Liver (tissue), 10 donors: ENCODE data around the gene MYL1. TPM values are rescaled to one million over a fixed set of nuclear protein-coding genes. Genes with fewer than 3 reads are reported as not detected.

Experiments used
- DNase-seq: peaks from one replicate; pipeline ENCODE4 v3.0.0-alpha.2; 2017; ENCODE audit warnings: low spot score
- H3K27ac ChIP-seq, 2 donors: one replicate each; pipeline ENCODE4 v1.7.0; 2013; ENCODE audit warnings: inconsistent platforms in 2 of 2, low read length in 2 of 2, control low read depth in 1 of 2, low read depth in 1 of 2, mild to moderate bottlenecking in 1 of 2
- H3K27me3 ChIP-seq, 4 donors: one replicate each; pipeline versions ENCODE4 v1.6.1 to v1.7.0; 2013; ENCODE audit warnings: low read length in 3 of 4, inconsistent platforms in 1 of 4, mild to moderate bottlenecking in 1 of 4, moderate library complexity in 1 of 4; ENCODE audit not compliant: control insufficient read depth in 4 of 4, insufficient read depth in 4 of 4
- H3K36me3 ChIP-seq, 4 donors: one replicate each; pipeline versions ENCODE4 v1.6.1 to v1.7.0; 2013; ENCODE audit warnings: low read length in 3 of 4, mild to moderate bottlenecking in 3 of 4, low read depth in 1 of 4, moderate library complexity in 1 of 4; ENCODE audit not compliant: control insufficient read depth in 4 of 4, insufficient read depth in 3 of 4
- H3K4me1 ChIP-seq, 4 donors: one replicate each; pipeline versions ENCODE4 v1.6.1 to v1.7.0; 2013; ENCODE audit warnings: low read length in 3 of 4, mild to moderate bottlenecking in 3 of 4, moderate library complexity in 1 of 4; ENCODE audit not compliant: control insufficient read depth in 4 of 4, insufficient read depth in 4 of 4
- H3K4me3 ChIP-seq, 3 donors: one replicate each; pipeline versions ENCODE4 v1.6.1 to v1.7.0; 2013; ENCODE audit warnings: low read length in 3 of 3, control low read depth in 1 of 3, low read depth in 1 of 3, mild to moderate bottlenecking in 1 of 3
- H3K9ac ChIP-seq, 2 donors: one replicate each; pipeline ENCODE4 v1.7.0; 2013; ENCODE audit warnings: low read length in 2 of 2, mild to moderate bottlenecking in 2 of 2, moderate library complexity in 2 of 2, control low read depth in 1 of 2, low read depth in 1 of 2
- H3K9me3 ChIP-seq, 4 donors: one replicate each; pipeline versions ENCODE4 v1.6.1 to v1.7.0; 2013; ENCODE audit warnings: low read length in 3 of 4; ENCODE audit not compliant: control insufficient read depth in 4 of 4
- ATF3 ChIP-seq: IDR thresholded peaks from 2 replicates; pipeline ENCODE4 v1.6.1; 2016; ENCODE audit warnings: antibody characterized with exemption
- CTCF ChIP-seq: fragments of 150-350 bp; IDR thresholded peaks from 2 replicates; pipeline ENCODE4 v1.5.1; 2017; ENCODE audit warnings: improper control_type of control experiment, low read depth, low read length; ENCODE audit not compliant: missing input control
- EGR1 ChIP-seq, 2 donors: IDR thresholded peaks; 2 replicates each; pipeline ENCODE4 v1.6.1; 2016 to 2018; ENCODE audit warnings: antibody characterized with exemption in 2 of 2, low read depth in 2 of 2
- FOXA1 ChIP-seq: IDR thresholded peaks from 2 replicates; pipeline ENCODE4 v1.6.1; 2016; ENCODE audit warnings: antibody characterized with exemption
- GABPA ChIP-seq, 2 donors: IDR thresholded peaks in 1 of 2; conservative IDR thresholded peaks in 1 of 2; 2 replicates each; pipeline ENCODE4 v1.6.1; 2016; ENCODE audit warnings: antibody characterized with exemption in 2 of 2, mild to moderate bottlenecking in 1 of 2, moderate library complexity in 1 of 2
- HNF4G ChIP-seq: IDR thresholded peaks from 2 replicates; pipeline ENCODE4 v1.6.1; 2016; ENCODE audit warnings: antibody characterized with exemption
- MAX ChIP-seq: IDR thresholded peaks from 2 replicates; pipeline ENCODE4 v1.6.1; 2016; ENCODE audit warnings: antibody characterized with exemption
- REST ChIP-seq: IDR thresholded peaks from 2 replicates; pipeline ENCODE4 v1.6.1; 2016; ENCODE audit warnings: antibody characterized with exemption, mild to moderate bottlenecking
- RXRA ChIP-seq, 2 donors: IDR thresholded peaks; 2 replicates each; pipeline ENCODE4 v1.6.1; 2017 to 2018; ENCODE audit warnings: antibody characterized with exemption in 2 of 2, mild to moderate bottlenecking in 1 of 2
- TAF1 ChIP-seq: conservative IDR thresholded peaks from 2 replicates; pipeline ENCODE4 v1.6.1; 2016; ENCODE audit warnings: antibody characterized with exemption, mild to moderate bottlenecking
- YY1 ChIP-seq: IDR thresholded peaks from 2 replicates; pipeline ENCODE4 v1.6.1; 2016; ENCODE audit warnings: antibody characterized with exemption, mild to moderate bottlenecking
- WGBS: extraction: QIAGEN DNeasy Blood & Tissue Kit; methylation state at CpG from one replicate; pipeline ENCODE4 v1.1.7; 2013; 5-methylcytosine and 5-hydroxymethylcytosine counted together
- polyA plus RNA-seq, 2 donors: library from polyadenylated mRNA; stranded (reverse) in 1 of 2; unstranded in 1 of 2; fragments of 200-250 nt in 1 of 2; fragments of >200 nt in 1 of 2; fragmentation: Nextera tagmentation in 1 of 2; extraction: Ambion mirVana in 1 of 2; gene quantifications; one replicate each; pipeline versions ENCODE4 v1.2.1 to v1.2.3, GENCODE V29; 2013 to 2015
- small RNA-seq: library from RNA; depleted of rRNA; stranded (forward); fragments of <200 nt; gene quantifications from one replicate; pipeline ENCODE3, GENCODE V24; 2014
- total RNA-seq, 2 donors: library from RNA; depleted of rRNA; stranded (reverse); fragments of >200 nt; gene quantifications; one replicate each; pipeline ENCODE4 v1.2.3, GENCODE V29; 2014
- donor health status: healthy.
- donor health status: healthy.
- donor health status: healthy.
- donor health status: healthy.
- donor health status: healthy.

MYL1 gene
- total and polyA plus RNA-seq, 4 donors = not detected

- Histone ChIP-seq H3K4me1 (no peaks in the 10 kb centered on the region), H3K4me3 (no peak overlapping the region), H3K9me3 (no peaks in the 10 kb centered on the region), H3K27me3 (no peaks in the 10 kb centered on the region), H3K27ac (no peak overlapping the region), H3K9ac (no peak overlapping the region), H3K36me3 (no peaks in the 10 kb centered on the region)
- DNase-seq = no peak
- WGBS = 80% methylated on average over 7 of the region's 7 CpGs
- no peak for TF ChIP-seq FOXA1
Observed at GRCh38 chr2:210252699-210253606, 62.0 kb downstream of the MYL1 start.

GRCh38 chr2:210250622-210251021 is 64.4 kb downstream of the MYL1 start:
- no peak for DNase-seq
- 62% methylated on average over 1 of the region's 1 CpG for WGBS
- H3K27ac ChIP-seq = no peak overlapping the region

More at GRCh38 chr2:210250622-210251021, 64.4 kb downstream of the MYL1 start:
- H3K36me3 ChIP-seq = no peaks in the 10 kb centered on the region
- H3K4me3 ChIP-seq = no peak overlapping the region
- no peak for TF ChIP-seq RXRA (IDR thresholded peaks at IDR 0.05)
- no peak for TF ChIP-seq MAX
- no peak for TF ChIP-seq HNF4G
- TF ChIP-seq GABPA (IDR thresholded peaks at IDR 0.05 in 1 of 2, conservative IDR thresholded peaks at IDR 0.05 in 1 of 2) = no peak
- no peak for TF ChIP-seq YY1
- no peak for TF ChIP-seq EGR1 (IDR thresholded peaks at IDR 0.05; ENCODE audit: low read depth in 2 of 2)
- no peak for TF ChIP-seq ATF3
- no peak for TF ChIP-seq CTCF
- no peak for TF ChIP-seq FOXA1
- no peak for TF ChIP-seq REST
- TF ChIP-seq TAF1 = no peak
- no peaks in the 10 kb centered on the region for H3K4me1 ChIP-seq
- no peaks in the 10 kb centered on the region for H3K9me3 ChIP-seq
- H3K9ac ChIP-seq = no peak overlapping the region
- no peaks in the 10 kb centered on the region for H3K27me3 ChIP-seq

Small RNAs within 50 kb of the gene (small RNA-seq; reads per million reads assigned to genes)
- not detected for gene RF00019

Other genes with a start within 250 kb of the MYL1 start
- 10 to 100 TPM; 18.3 to 31.6 TPM for gene KANSL1L, start 143.8 kb downstream of the MYL1 start, total RNA-seq
- gene KANSL1L, start 143.8 kb downstream of the MYL1 start, polyA plus RNA-seq = 1 to 10 TPM; 2.1 to 4.4 TPM
- 10 to 100 TPM in 1 of 2 donors, 1 to 10 TPM in 1; 1.9 to 19.6 TPM for gene ACADL, start 89.7 kb downstream of the MYL1 start, total RNA-seq
- gene ACADL, start 89.7 kb downstream of the MYL1 start, polyA plus RNA-seq = 10 to 100 TPM; 10.8 to 22.3 TPM
- 10 to 100 TPM; 15.1 to 21.0 TPM for gene LANCL1, start 161.6 kb upstream of the MYL1 start, total RNA-seq
- 1 to 10 TPM; 7.2 to 9.1 TPM for gene LANCL1, start 161.6 kb upstream of the MYL1 start, polyA plus RNA-seq
- gene CPS1, start 241.4 kb upstream of the MYL1 start, total RNA-seq = 100 to 1,000 TPM; 651 to 930 TPM
- gene CPS1, start 241.4 kb upstream of the MYL1 start, polyA plus RNA-seq = 100 to 1,000 TPM; 469 to 499 TPM